ENCODE results near the gene GLI3.

The GLI3 gene

GRCh38 chr7:42217548-42217947 is 19.5 kb downstream of the GLI3 start:
- no peak overlapping the region for H3K4me3 ChIP-seq (ENCODE audit: low read depth, low read length)
- DNase-seq (ENCODE audit: low read depth), result no peak
- TF ChIP-seq CTCF (IDR thresholded peaks at IDR 0.05; ENCODE audit: low read depth, low read length, missing control alignments), result no peak

- no peak for DNase-seq (ENCODE audit: low read depth)
- no peak overlapping the region for H3K4me3 ChIP-seq (ENCODE audit: low read depth, low read length)
- TF ChIP-seq CTCF (IDR thresholded peaks at IDR 0.05; ENCODE audit: low read depth, low read length, missing control alignments), result no peak
Observed at GRCh38 chr7:42217053-42217452, 20.0 kb downstream of the GLI3 start.

GRCh38 chr7:42214060-42214679 is 22.8 kb downstream of the GLI3 start:
- no peak for TF ChIP-seq CTCF (IDR thresholded peaks at IDR 0.05; ENCODE audit: low read depth, low read length, missing control alignments)
- no peak for DNase-seq (ENCODE audit: low read depth)
- no peak overlapping the region for H3K4me3 ChIP-seq (ENCODE audit: low read depth, low read length)

- no peak for DNase-seq (ENCODE audit: low read depth)
- no peak for TF ChIP-seq CTCF (IDR thresholded peaks at IDR 0.05; ENCODE audit: low read depth, low read length, missing control alignments)
Observed at GRCh38 chr7:42213093-42213492, 23.9 kb downstream of the GLI3 start.

GRCh38 chr7:42212541-42213090 is 24.4 kb downstream of the GLI3 start:
- TF ChIP-seq CTCF (IDR thresholded peaks at IDR 0.05; ENCODE audit: low read depth, low read length, missing control alignments), result no peak
- H3K4me3 ChIP-seq (ENCODE audit: low read depth, low read length), result no peak overlapping the region
- no peak for DNase-seq (ENCODE audit: low read depth)

More at GRCh38 chr7:42213093-42213492, 23.9 kb downstream of the GLI3 start:
- no peak overlapping the region for H3K4me3 ChIP-seq (ENCODE audit: low read depth, low read length)

- no peak for DNase-seq (ENCODE audit: low read depth)
- no peak for TF ChIP-seq CTCF (IDR thresholded peaks at IDR 0.05; ENCODE audit: low read depth, low read length, missing control alignments)
Observed at GRCh38 chr7:42211938-42212337, 25.1 kb downstream of the GLI3 start.

GRCh38 chr7:42210779-42211178 is 26.2 kb downstream of the GLI3 start:
- no peak for TF ChIP-seq CTCF (IDR thresholded peaks at IDR 0.05; ENCODE audit: low read depth, low read length, missing control alignments)
- no peak overlapping the region for H3K4me3 ChIP-seq (ENCODE audit: low read depth, low read length)
- no peak for DNase-seq (ENCODE audit: low read depth)

More at GRCh38 chr7:42211938-42212337, 25.1 kb downstream of the GLI3 start:
- H3K4me3 ChIP-seq (ENCODE audit: low read depth, low read length), result no peak overlapping the region

Data from GM12864 (cell line).